Hematopoietic multipotent progenitor cell (in vitro differentiated cells): ENCODE results near the gene HES5. TPM values are rescaled to one million over a fixed set of nuclear protein-coding genes. Genes with fewer than 3 reads are reported as not detected.
"Not testable (repeated sequence)": the region's sequence is repeated elsewhere in the genome, so short reads cannot be mapped to it uniquely, and the experiment has no call there.

ENCODE experiments used
- DNase-seq, 3 donors: peaks; one replicate each; pipeline ENCODE4 v3.0.0-alpha.2; 2011 to 2015; ENCODE audit warnings: low read depth in 2 of 3, low spot score in 2 of 3
- total RNA-seq: library from RNA; depleted of rRNA; stranded (reverse); fragments of >200 nt; gene quantifications from one replicate; pipeline ENCODE4 v1.2.3, GENCODE V29; 2012

The HES5 gene
- not detected for total RNA-seq

- DNase-seq: no peak
Measured at GRCh38 chr1:2529784-2530512, at the start of gene HES5. TSS of gene HES5 (minus strand) at chr1:2530263. CDS start at chr1:2530164, 99 bp downstream.

GRCh38 chr1:2578758-2579118 is 48.7 kb upstream of the HES5 start:
- no peak for DNase-seq

GRCh38 chr1:2577565-2578075 is 47.6 kb upstream of the HES5 start:
- DNase-seq: not testable (repeated sequence)

GRCh38 chr1:2575801-2576663 is 46.0 kb upstream of the HES5 start:
- DNase-seq: peak in 1 of 3 donors; percentile 32

- DNase-seq: no peak
Measured at GRCh38 chr1:2574350-2574749, 44.3 kb upstream of the HES5 start.

- DNase-seq: no peak
Measured at GRCh38 chr1:2573250-2573920, 43.3 kb upstream of the HES5 start.

GRCh38 chr1:2571348-2571747 is 41.3 kb upstream of the HES5 start:
- DNase-seq: no peak

GRCh38 chr1:2570332-2570731 is 40.3 kb upstream of the HES5 start:
- DNase-seq: peak in 1 of 3 donors; percentile 36

GRCh38 chr1:2569703-2570102 is 39.6 kb upstream of the HES5 start:
- not testable (repeated sequence) for DNase-seq

GRCh38 chr1:2569060-2569459 is 39.0 kb upstream of the HES5 start:
- no peak for DNase-seq

GRCh38 chr1:2568187-2568816 is 38.2 kb upstream of the HES5 start:
- not testable (repeated sequence) for DNase-seq

GRCh38 chr1:2567083-2567679 is 37.1 kb upstream of the HES5 start:
- DNase-seq: no peak

- no peak for DNase-seq
Measured at GRCh38 chr1:2566101-2567045, 36.3 kb upstream of the HES5 start.

GRCh38 chr1:2564815-2565374 is 34.8 kb upstream of the HES5 start:
- no peak for DNase-seq

- DNase-seq: no peak
Measured at GRCh38 chr1:2564006-2564814, 34.1 kb upstream of the HES5 start.

- no peak for DNase-seq
Measured at GRCh38 chr1:2563205-2563604, 33.1 kb upstream of the HES5 start.

- DNase-seq: peak in 1 of 3 donors; percentile 16
Measured at GRCh38 chr1:2561898-2562895, 32.1 kb upstream of the HES5 start.
